ENCODE data around the gene SMPD2.
"Not testable (repeated sequence)": the region's sequence is repeated elsewhere in the genome, so short reads cannot be mapped to it uniquely, and the experiment has no call there.

Gene SMPD2

DNA sequence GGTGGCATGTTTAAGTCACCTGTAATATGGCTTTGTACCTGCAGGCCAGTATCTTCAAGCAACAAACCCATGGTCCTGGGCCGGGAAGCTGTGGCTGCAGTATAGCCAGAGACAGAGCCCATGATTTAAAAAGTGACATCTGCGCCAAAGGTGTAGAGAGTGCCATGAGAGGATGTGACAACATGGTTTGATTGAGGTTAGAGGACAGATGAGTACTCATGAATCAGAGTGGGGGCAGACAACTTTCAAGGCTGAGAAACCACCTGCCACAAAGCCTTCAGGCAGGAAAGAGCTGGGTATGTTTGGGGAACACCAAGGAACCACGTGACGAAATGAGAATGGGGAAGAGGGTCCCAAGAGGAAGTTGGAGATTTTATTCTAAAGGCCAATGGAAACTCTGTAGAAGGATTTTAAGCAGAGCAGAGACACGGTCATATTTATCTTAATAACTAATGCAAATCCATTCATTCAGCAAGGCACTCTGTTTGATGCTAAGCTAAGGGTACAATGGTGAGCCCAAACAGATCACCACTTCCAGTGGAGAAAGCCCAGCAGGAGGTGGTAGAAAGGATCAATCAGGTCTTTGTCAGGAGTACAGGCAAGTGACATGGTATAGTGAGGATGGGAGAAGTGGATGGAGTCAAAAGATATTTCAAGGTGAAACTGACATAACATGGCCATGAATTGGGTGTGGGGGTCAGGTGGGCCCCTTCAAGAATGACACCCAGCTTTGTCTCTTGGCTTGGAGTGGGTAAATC lies 18.4 kb downstream of the SMPD2 start:
- in situ Hi-C loops (cut with MboI; ENCODE audit: low sequenced_read_pairs), result no loop called here

- in situ Hi-C loops (cut with MboI; ENCODE audit: low sequenced_read_pairs), result no loop called here
Observed at GRCh38 chr6:109460161-109460829, 19.8 kb downstream of the SMPD2 start.

DNA sequence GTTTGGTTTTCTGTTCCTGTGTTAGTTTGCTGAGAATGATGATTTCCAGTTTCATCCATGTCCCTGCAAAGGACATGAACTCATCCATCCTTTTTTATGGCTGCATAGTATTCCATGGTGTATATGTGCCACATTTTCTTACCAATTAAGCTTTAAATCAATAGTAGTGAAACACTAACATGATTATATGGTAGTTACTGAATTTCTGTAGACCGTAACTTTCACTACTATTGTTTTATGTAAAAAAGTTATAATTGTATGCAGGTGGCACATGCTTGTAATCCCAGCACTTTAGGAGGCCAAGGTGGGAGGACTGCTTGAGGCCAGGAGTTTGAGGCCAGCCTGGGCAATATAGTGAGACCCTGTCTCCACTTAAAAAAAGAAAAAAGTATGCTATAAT lies 20.7 kb downstream of the SMPD2 start:
- in situ Hi-C loops (cut with MboI; ENCODE audit: low sequenced_read_pairs), result not testable (repeated sequence)

DNA sequence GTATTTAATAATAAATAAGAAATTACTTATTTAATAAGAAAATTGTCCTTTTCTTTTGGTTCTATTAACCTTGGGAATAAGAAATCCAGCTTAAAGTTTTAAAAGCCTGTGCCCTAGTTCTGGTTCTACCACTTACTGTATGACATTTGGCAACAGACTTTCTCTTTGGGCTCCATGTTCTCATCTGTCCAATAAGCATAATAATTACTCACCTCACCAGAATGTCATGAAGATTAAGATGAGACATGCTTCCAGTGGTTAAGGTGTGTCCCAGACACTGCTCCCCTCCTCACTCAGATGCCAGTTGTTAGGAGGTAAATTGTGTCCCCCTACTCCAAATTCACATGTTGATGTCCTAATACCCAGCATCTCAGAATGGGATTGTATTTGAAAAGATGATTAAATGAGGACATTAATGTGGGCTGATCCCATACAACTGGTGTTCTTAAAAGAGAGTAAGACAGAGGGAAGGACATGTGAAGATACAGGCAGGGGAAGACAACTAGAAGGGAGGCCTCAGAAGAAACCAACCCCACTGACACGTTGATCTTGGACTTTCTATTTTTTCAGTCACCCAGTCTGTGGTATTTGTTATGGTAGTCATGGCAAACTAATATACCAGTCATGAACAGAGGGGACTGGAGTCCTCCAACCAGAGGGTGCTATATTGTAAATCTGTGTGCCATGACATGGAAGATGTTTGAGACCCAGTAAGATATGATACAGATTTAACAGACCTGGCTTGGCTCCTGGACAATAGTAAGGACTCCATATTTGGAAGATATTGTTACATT lies 21.4 kb downstream of the SMPD2 start:
- in situ Hi-C loops (cut with MboI; ENCODE audit: low sequenced_read_pairs), result no loop called here

GRCh38 chr6:109465772-109466171 lies 25.2 kb downstream of the SMPD2 start:
- in situ Hi-C loops (cut with MboI; ENCODE audit: low sequenced_read_pairs), result no loop called here

DNA sequence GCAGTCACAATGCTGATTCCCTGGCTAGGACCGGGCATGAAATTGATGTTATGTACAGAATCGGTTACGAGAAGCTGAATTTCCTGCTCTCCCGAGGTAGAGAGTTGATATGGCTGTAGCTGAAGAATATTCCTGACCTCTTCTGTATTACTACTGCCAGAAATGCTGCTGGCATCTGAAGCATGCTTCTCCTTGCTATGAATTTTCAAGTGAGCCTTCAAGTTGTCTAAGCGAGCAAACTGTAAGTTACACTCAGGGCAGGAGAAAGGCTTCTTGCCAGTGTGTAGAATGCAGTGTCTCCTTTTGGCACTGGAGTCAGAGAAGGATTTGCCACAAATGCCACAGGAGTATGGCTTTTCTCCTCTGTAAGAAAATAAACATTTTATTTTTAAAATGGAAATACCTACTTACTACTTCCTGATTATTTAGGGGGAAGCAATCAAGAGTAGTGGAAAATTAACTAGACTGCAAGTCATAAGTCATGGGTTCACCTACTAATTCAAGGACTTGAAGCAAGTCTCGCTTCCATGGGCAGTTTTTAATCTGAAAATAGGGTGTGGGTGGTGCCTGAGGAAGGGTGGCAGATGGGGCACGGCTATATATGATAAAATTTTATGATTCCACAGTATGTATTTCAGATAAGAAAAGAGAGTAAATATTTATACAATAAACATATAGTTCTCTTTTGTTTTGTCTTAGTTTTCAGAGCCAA lies 25.8 kb downstream of the SMPD2 start:
- in situ Hi-C loops (cut with MboI; ENCODE audit: low sequenced_read_pairs), result no loop called here

DNA sequence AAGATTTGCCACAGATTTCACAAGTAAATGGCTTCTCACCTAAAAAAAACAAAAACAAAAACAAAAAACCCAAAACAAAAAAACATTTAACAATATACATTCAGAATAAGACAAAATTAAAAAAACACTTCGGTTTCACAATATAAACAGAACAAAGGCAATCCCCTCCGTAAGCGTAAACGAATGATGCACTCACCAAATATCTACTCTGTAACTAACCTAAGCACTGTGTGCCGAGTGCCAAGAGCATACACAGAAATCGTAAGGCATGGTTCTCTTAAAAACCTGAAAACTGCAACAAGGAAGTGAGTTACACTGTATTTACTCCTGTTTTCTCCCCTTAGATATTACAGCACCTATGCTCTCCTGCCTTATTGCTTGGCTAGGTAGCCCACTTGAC lies 27.2 kb downstream of the SMPD2 start:
- in situ Hi-C loops (cut with MboI; ENCODE audit: low sequenced_read_pairs), result no loop called here

GRCh38 chr6:109469591-109470189 lies 29.2 kb downstream of the SMPD2 start:
- in situ Hi-C loops (cut with MboI; ENCODE audit: low sequenced_read_pairs), result no loop called here

- in situ Hi-C loops (cut with MboI; ENCODE audit: low sequenced_read_pairs), result no loop called here
Observed at GRCh38 chr6:109471105-109471810, 30.7 kb downstream of the SMPD2 start.

DNA sequence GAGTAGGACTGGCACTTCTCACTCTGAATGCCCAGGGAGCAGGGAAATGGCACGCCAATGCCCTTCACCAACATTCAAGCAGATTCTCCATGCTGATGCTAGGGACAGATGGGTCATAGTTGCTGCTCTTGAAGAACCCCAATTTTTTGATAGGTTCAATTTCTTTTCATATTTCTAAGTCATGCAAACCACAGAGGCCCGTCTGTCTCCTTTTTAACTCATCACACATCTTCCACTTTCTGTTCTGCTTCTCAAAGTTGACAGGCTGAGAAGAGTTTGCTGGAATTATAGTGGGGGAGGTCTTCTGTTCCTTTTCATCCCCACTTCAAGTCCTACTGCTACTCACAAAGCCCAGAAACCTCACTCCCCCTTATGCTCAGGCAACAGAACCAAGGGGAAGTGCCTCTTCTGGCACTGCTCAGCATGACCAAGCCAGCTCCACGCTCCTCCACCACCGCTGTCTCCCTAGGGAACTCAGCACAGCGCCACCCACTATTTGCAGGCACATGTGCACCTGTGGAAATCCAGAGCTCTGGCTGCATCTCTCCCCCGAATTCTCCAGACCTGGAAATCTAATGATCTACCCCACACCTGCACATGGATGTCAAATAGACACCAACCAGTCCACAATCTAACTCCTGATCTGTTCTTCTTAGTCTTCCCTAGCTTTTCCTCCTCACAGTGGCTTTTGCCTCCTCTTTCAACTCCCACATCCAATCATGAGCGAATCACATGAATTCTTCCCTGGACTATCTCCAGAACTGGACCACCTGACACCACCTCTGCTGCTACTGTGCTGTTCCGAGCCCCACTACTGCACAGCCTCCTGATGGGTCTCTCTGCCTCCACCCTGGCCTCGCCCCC lies 31.8 kb downstream of the SMPD2 start:
- in situ Hi-C loops (cut with MboI; ENCODE audit: low sequenced_read_pairs), result no loop called here

- in situ Hi-C loops (cut with MboI; ENCODE audit: low sequenced_read_pairs), result no loop called here
Observed at GRCh38 chr6:109473120-109473519, 32.6 kb downstream of the SMPD2 start.

- in situ Hi-C loops (cut with MboI; ENCODE audit: low sequenced_read_pairs), result no loop called here
Observed at GRCh38 chr6:109474995-109475394, 34.5 kb downstream of the SMPD2 start.

DNA sequence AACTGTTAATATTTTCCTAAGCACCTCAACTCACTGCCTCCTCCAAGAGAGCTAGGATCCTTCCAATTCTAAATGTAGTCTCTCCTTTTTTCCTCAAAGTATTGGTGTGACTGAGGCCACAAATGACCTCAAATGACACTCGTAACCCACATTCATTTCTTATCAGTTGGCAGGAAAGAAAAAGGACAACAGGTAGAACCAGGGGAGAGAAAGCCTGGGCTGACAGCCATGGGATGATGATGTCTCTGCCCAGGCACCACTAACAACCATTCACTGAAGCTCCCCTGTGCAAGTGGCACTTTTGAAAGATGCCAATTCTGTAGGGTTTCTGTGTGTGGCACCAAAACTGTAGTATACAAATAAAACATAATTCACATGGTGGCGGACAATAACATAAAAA lies 35.1 kb downstream of the SMPD2 start:
- in situ Hi-C loops (cut with MboI; ENCODE audit: low sequenced_read_pairs), result no loop called here

GRCh38 chr6:109477184-109477583 lies 36.7 kb downstream of the SMPD2 start:
- in situ Hi-C loops (cut with MboI; ENCODE audit: low sequenced_read_pairs), result no loop called here

GRCh38 chr6:109477725-109478124 lies 37.2 kb downstream of the SMPD2 start:
- in situ Hi-C loops (cut with MboI; ENCODE audit: low sequenced_read_pairs), result no loop called here

DNA sequence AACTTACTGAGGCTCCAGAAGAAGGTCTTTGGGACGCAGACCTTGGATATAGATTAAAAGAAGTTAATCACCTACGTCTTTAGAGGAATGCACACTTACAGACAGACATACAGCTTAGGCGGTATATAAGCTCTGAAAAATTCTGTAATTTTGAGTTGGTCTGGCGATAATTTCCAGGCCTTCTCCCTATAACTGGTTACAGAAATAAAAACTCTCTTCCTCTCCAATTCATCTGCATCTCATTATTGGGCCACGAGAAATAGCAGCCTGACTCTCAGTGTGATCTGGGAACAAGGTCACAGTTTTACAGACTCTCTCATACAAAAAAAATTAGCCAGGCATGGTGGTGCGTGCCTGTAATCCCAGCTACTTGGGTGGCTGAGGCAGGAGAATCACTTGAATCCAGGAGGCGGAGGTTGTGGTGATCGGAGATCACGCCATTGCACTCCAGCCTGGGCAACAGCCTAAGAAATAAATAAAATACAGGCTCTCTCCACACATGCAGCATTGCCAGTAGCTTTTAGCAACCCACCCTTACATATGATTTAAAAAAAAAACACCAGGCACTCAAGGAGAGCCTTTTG lies 37.8 kb downstream of the SMPD2 start:
- in situ Hi-C loops (cut with MboI; ENCODE audit: low sequenced_read_pairs), result no loop called here

- in situ Hi-C loops (cut with MboI; ENCODE audit: low sequenced_read_pairs), result no loop called here
Observed at GRCh38 chr6:109478841-109479624, 38.5 kb downstream of the SMPD2 start.

DNA sequence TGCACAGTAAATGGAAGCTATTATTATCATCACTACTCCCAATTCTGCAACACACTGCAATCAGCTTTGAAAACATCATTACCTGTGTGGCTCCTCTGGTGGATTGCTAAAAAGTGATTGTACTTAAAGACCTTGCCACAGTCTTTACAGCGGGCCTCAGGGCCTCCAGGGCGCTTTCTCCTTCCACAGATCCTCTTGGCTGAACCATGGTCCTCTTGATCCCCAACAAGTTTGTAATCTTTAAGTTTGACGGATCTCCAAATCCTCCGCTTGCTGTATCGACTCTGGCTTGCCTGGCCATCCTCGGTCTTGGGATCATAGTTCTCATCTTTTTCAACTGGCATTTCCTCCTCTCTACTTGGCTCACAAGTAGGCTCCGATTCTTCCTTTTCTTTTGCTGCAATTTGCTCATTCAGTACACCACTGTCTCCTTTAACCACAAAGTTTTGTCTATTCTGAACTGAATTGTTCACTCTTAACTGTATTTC lies 40.5 kb downstream of the SMPD2 start:
- in situ Hi-C loops (cut with MboI; ENCODE audit: low sequenced_read_pairs), result no loop called here

All from hTERT RPE-1 (cell line).